Activated CD8-positive, alpha-beta memory T cell treated with anti-CD3 and anti-CD28 coated beads, Interleukin-2, amount 50 U/mL, for 24 hours (primary cell): Measurements from ENCODE around the gene TM4SF1.

Source experiments
- DNase-seq: peaks from one replicate; pipeline ENCODE4 v3.0.0-alpha.2; 2020; ENCODE audit errors: extremely low read depth

The TM4SF1 gene

GRCh38 chr3:149375501-149376196 lies 1.8 kb downstream of the TM4SF1 start:
- no peak for DNase-seq

- no peak for DNase-seq
These were observed 2.5 kb downstream of the TM4SF1 start for GRCh38 chr3:149374793-149375500.

GRCh38 chr3:149374391-149374790 lies 3.1 kb downstream of the TM4SF1 start:
- no peak for DNase-seq

- DNase-seq: no peak
These were observed 4.0 kb downstream of the TM4SF1 start for GRCh38 chr3:149373235-149374125.

GRCh38 chr3:149371723-149372114 lies 5.7 kb downstream of the TM4SF1 start:
- no peak for DNase-seq

GRCh38 chr3:149371001-149371722 lies 6.3 kb downstream of the TM4SF1 start:
- no peak for DNase-seq

GRCh38 chr3:149369991-149370866 lies 7.2 kb downstream of the TM4SF1 start:
- no peak for DNase-seq

GRCh38 chr3:149368674-149369497 lies 8.6 kb downstream of the TM4SF1 start:
- no peak for DNase-seq

GRCh38 chr3:149368201-149368673 lies 9.2 kb downstream of the TM4SF1 start:
- DNase-seq: no peak

GRCh38 chr3:149366941-149367840 lies 10.3 kb downstream of the TM4SF1 start:
- no peak for DNase-seq

- no peak for DNase-seq
These were observed 11.4 kb downstream of the TM4SF1 start for GRCh38 chr3:149366031-149366430.

GRCh38 chr3:149364624-149365023 lies 12.8 kb downstream of the TM4SF1 start:
- no peak for DNase-seq

GRCh38 chr3:149363053-149363452 lies 14.4 kb downstream of the TM4SF1 start:
- no peak for DNase-seq

GRCh38 chr3:149362366-149362765 lies 15.1 kb downstream of the TM4SF1 start:
- no peak for DNase-seq

GRCh38 chr3:149356630-149357029 lies 20.8 kb downstream of the TM4SF1 start:
- DNase-seq: no peak

GRCh38 chr3:149356044-149356592 lies 21.3 kb downstream of the TM4SF1 start:
- DNase-seq: no peak

GRCh38 chr3:149353581-149354184 lies 23.8 kb downstream of the TM4SF1 start:
- no peak for DNase-seq

- DNase-seq: no peak
These were observed 24.9 kb downstream of the TM4SF1 start for GRCh38 chr3:149352556-149352955.
